ENCODE data around the gene DPP10.

Gene DPP10

GRCh38 chr2:114527330-114527983 lies 85.0 kb downstream of the DPP10 start:
- Histone ChIP-seq H3K4me1 (ENCODE audit: insufficient read depth, low read length, poor library complexity, severe bottlenecking) (no peaks in the 10 kb centered on the region), H3K36me3 (ENCODE audit: insufficient read depth, low read length) (no peaks in the 10 kb centered on the region), H2AFZ (ENCODE audit: low read length) (no peak overlapping the region), H3K27me3 (ENCODE audit: insufficient read depth, low read length, poor library complexity, severe bottlenecking) (no peaks in the 10 kb centered on the region), H3K9me3 (ENCODE audit: insufficient read depth, low read depth, low read length) (no peaks in the 10 kb centered on the region), H3K4me2 (ENCODE audit: low read depth, low read length, poor library complexity, severe bottlenecking) (no peak overlapping the region), H3K4me3 (ENCODE audit: low read length, poor library complexity, severe bottlenecking) (no peak overlapping the region), H3K79me2 (ENCODE audit: insufficient read depth, low read length) (no peaks in the 10 kb centered on the region), H3K9ac (ENCODE audit: low read depth, low read length, poor library complexity, severe bottlenecking) (no peak overlapping the region), H3F3A (ENCODE audit: low read depth) (no peaks in the 10 kb centered on the region), H3K9me2 (replicated peaks; ENCODE audit: low read depth, low read length) (no peaks in the 10 kb centered on the region), H4K20me1 (ENCODE audit: insufficient read depth, low read length, poor library complexity, severe bottlenecking) (no peaks in the 10 kb centered on the region)
- TF ChIP-seq EZH2phosphoT487 (IDR thresholded peaks at IDR 0.05; ENCODE audit: borderline replicate concordance) (no peak), CTCF (conservative IDR thresholded peaks at IDR 0.05; ENCODE audit: low read length) (no peak)

GRCh38 chr2:114534116-114535084 lies 92.0 kb downstream of the DPP10 start:
- H3K36me3 ChIP-seq (ENCODE audit: insufficient read depth, low read length) = no peaks in the 10 kb centered on the region
- no peak overlapping the region for H3K4me3 ChIP-seq (ENCODE audit: low read length, poor library complexity, severe bottlenecking)
- no peak overlapping the region for H3K4me2 ChIP-seq (ENCODE audit: low read depth, low read length, poor library complexity, severe bottlenecking)

GRCh38 chr2:114537777-114538176 lies 95.3 kb downstream of the DPP10 start:
- Histone ChIP-seq H3K36me3 (ENCODE audit: insufficient read depth, low read length) (no peaks in the 10 kb centered on the region), H3K4me2 (ENCODE audit: low read depth, low read length, poor library complexity, severe bottlenecking) (no peak overlapping the region), H2AFZ (ENCODE audit: low read length) (no peak overlapping the region), H4K20me1 (ENCODE audit: insufficient read depth, low read length, poor library complexity, severe bottlenecking) (no peaks in the 10 kb centered on the region), H3K9ac (ENCODE audit: low read depth, low read length, poor library complexity, severe bottlenecking) (no peak overlapping the region), H3K79me2 (ENCODE audit: insufficient read depth, low read length) (no peaks in the 10 kb centered on the region), H3K4me1 (ENCODE audit: insufficient read depth, low read length, poor library complexity, severe bottlenecking) (no peaks in the 10 kb centered on the region), H3K9me3 (ENCODE audit: insufficient read depth, low read depth, low read length) (no peaks in the 10 kb centered on the region), H3K27me3 (ENCODE audit: insufficient read depth, low read length, poor library complexity, severe bottlenecking) (no peaks in the 10 kb centered on the region), H3F3A (ENCODE audit: low read depth) (no peaks in the 10 kb centered on the region), H3K9me2 (replicated peaks; ENCODE audit: low read depth, low read length) (no peaks in the 10 kb centered on the region), H3K4me3 (ENCODE audit: low read length, poor library complexity, severe bottlenecking) (no peak overlapping the region)
- no peak for TF ChIP-seq CTCF (conservative IDR thresholded peaks at IDR 0.05; ENCODE audit: low read length)
- no peak for TF ChIP-seq EZH2phosphoT487 (IDR thresholded peaks at IDR 0.05; ENCODE audit: borderline replicate concordance)

More at GRCh38 chr2:114534116-114535084, 92.0 kb downstream of the DPP10 start:
- Histone ChIP-seq H3F3A (ENCODE audit: low read depth) (no peaks in the 10 kb centered on the region), H3K9ac (ENCODE audit: low read depth, low read length, poor library complexity, severe bottlenecking) (no peak overlapping the region), H3K79me2 (ENCODE audit: insufficient read depth, low read length) (no peaks in the 10 kb centered on the region), H3K27me3 (ENCODE audit: insufficient read depth, low read length, poor library complexity, severe bottlenecking) (no peaks in the 10 kb centered on the region), H3K4me1 (ENCODE audit: insufficient read depth, low read length, poor library complexity, severe bottlenecking) (no peaks in the 10 kb centered on the region), H2AFZ (ENCODE audit: low read length) (no peak overlapping the region), H4K20me1 (ENCODE audit: insufficient read depth, low read length, poor library complexity, severe bottlenecking) (no peaks in the 10 kb centered on the region), H3K9me2 (replicated peaks; ENCODE audit: low read depth, low read length) (no peaks in the 10 kb centered on the region), H3K9me3 (ENCODE audit: insufficient read depth, low read depth, low read length) (no peaks in the 10 kb centered on the region)
- TF ChIP-seq CTCF (conservative IDR thresholded peaks at IDR 0.05; ENCODE audit: low read length) (no peak), EZH2phosphoT487 (IDR thresholded peaks at IDR 0.05; ENCODE audit: borderline replicate concordance) (no peak)
